ENCODE results near the gene THSD7A. TPM values are rescaled to one million over a fixed set of nuclear protein-coding genes. Genes with fewer than 3 reads are reported as not detected.

Gene THSD7A
- total and polyA plus RNA-seq, 10 of the 15 experiments (the other 5 are each of a cell fraction or from before 2014, with no cell fraction given) = 0.03 to 0.09 (median 0.03) TPM; not detected in 7

DNA sequence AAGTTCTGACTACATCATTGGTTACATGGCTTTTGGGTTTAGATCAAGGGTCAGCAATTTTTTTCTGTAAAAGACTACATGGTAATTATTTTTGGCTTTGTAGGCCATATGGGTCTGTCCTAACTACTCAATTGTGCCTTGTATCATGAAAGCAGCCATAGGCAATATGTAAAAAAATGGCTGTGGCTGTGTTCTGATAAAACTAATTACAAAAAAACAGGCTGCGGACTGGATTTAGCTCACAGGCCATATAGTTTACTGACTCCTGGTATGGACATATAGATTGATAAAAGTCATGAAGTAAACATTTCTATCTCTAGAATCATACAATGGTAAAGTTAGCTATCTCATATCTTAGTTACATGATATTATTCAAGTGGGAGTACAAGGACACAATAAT is 375.4 kb downstream of the THSD7A start (continued):
- TF ChIP-seq SPI1 (IDR thresholded peaks at IDR 0.05; ENCODE audit: borderline replicate concordance, insufficient read depth, low read depth, low read length) (no peak), TAF1 (IDR thresholded peaks at IDR 0.05; ENCODE audit: borderline replicate concordance, low read depth, low read length) (no peak), BHLHE40 (IDR thresholded peaks at IDR 0.05; ENCODE audit: borderline replicate concordance in 1 of 2, low read depth in 2 of 2, low read length in 1 of 2) (no peak)

DNA sequence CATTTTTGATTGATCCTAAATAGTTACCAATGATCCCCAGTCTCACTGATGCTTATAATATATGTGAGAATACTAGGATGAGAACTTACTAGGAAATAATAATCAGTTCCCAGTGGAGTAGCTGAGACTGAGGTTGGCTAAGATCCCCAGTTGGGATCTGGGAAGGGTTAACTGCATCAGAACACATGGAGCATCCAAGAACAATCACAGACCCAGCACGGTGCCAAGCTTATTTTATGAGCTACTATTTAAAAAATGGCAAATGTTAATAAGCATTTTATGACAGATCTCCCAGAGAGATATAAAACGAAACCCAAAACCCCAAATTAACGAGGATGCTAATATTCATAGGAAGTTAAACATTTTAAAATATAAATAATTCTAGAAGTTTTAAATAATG is 379.5 kb downstream of the THSD7A start:
- WGBS (ENCODE audit: insufficient coverage, insufficient replicate concordance, low lambda C conversion rate, missing lambda C conversion rate) = 21% methylated on average over 3 of the region's 3 CpGs
- H3K4me1 ChIP-seq (ENCODE audit: control insufficient read depth, insufficient read depth, low read length) = no peaks in the 10 kb centered on the region
- no peak for TF ChIP-seq ASH2L (IDR thresholded peaks at IDR 0.05; ENCODE audit: borderline replicate concordance, low read depth)
- no peak for TF ChIP-seq TCF12 (IDR thresholded peaks at IDR 0.05; ENCODE audit: low read depth, low read length)
- no peak for TF ChIP-seq MEF2A (IDR thresholded peaks at IDR 0.05; ENCODE audit: insufficient read depth, low read depth, low read length)
- no peak for TF ChIP-seq SRF (IDR thresholded peaks at IDR 0.05; ENCODE audit: low read depth in 2 of 2, low read length in 2 of 2)
- no peak for TF ChIP-seq CHD2 (IDR thresholded peaks at IDR 0.05; ENCODE audit: borderline replicate concordance, low read depth, low read length)
- TF ChIP-seq, protein P1, sequence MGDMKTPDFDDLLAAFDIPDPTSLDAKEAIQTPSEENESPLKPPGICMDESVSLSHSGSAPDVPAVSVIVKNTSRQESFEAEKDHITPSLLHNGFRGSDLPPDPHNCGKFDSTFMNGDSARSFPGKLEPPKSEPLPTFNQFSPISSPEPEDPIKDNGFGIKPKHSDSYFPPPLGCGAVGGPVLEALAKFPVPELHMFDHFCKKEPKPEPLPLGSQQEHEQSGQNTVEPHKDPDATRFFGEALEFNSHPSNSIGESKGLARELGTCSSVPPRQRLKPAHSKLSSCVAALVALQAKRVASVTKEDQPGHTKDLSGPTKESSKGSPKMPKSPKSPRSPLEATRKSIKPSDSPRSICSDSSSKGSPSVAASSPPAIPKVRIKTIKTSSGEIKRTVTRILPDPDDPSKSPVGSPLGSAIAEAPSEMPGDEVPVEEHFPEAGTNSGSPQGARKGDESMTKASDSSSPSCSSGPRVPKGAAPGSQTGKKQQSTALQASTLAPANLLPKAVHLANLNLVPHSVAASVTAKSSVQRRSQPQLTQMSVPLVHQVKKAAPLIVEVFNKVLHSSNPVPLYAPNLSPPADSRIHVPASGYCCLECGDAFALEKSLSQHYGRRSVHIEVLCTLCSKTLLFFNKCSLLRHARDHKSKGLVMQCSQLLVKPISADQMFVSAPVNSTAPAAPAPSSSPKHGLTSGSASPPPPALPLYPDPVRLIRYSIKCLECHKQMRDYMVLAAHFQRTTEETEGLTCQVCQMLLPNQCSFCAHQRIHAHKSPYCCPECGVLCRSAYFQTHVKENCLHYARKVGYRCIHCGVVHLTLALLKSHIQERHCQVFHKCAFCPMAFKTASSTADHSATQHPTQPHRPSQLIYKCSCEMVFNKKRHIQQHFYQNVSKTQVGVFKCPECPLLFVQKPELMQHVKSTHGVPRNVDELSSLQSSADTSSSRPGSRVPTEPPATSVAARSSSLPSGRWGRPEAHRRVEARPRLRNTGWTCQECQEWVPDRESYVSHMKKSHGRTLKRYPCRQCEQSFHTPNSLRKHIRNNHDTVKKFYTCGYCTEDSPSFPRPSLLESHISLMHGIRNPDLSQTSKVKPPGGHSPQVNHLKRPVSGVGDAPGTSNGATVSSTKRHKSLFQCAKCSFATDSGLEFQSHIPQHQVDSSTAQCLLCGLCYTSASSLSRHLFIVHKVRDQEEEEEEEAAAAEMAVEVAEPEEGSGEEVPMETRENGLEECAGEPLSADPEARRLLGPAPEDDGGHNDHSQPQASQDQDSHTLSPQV (IDR thresholded peaks at IDR 0.05) = no peak
- no peak for TF ChIP-seq NR2C1 (IDR thresholded peaks at IDR 0.05)
- no peak for TF ChIP-seq CREM (IDR thresholded peaks at IDR 0.05; ENCODE audit: low read depth)
- TF ChIP-seq, protein P2, sequence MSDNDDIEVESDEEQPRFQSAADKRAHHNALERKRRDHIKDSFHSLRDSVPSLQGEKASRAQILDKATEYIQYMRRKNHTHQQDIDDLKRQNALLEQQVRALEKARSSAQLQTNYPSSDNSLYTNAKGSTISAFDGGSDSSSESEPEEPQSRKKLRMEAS (IDR thresholded peaks at IDR 0.05; ENCODE audit: low read depth, low read length) = no peak
- no peaks in the 10 kb centered on the region for H4K20me1 ChIP-seq (ENCODE audit: control insufficient read depth, insufficient read depth)
- no peaks in the 10 kb centered on the region for H3K79me2 ChIP-seq (ENCODE audit: control insufficient read depth, insufficient read depth, low read length)
- H3K4me3 ChIP-seq = no peak overlapping the region
- no peaks in the 10 kb centered on the region for H3K36me3 ChIP-seq (ENCODE audit: control insufficient read depth in 2 of 2, insufficient read depth in 2 of 2, low read length in 1 of 2)
- in situ Hi-C loops (cut with MboI) (no loop called here), intact Hi-C loops (cut with micrococcal nuclease; ENCODE audit: unreplicated experiment) (no loop called here)
- no TSS peak for BruUV-seq (replicated peaks)
- H3K4me2 ChIP-seq (ENCODE audit: control insufficient read depth, insufficient read depth) = no peak overlapping the region
- no peaks in the 10 kb centered on the region for H3K27me3 ChIP-seq (replicated peaks in 1 of 2; ENCODE audit: control insufficient read depth in 2 of 2, insufficient read depth in 2 of 2, low read length in 1 of 2)
- no peak for FAIRE-seq
- ChIA-PET CTCF (interaction anchor here (0.7 to 1.4 kb wide), 2 partner anchors 14 to 15 kb away, joined by 3 read pairs; no protein-coding TSS in a partner anchor), RAD21 (ENCODE audit: unreplicated experiment) (no interaction called here), SMC1A (ENCODE audit: uncharacterized antibody, unreplicated experiment) (interaction anchor here (0.8 kb wide), 1 partner anchor 14 kb away, joined by 3 read pairs; no protein-coding TSS in a partner anchor), POLR2A (no interaction called here)
- no peak for DNase-seq (ENCODE audit: low read depth, low spot score)
- no peak overlapping the region for H2AFZ ChIP-seq (ENCODE audit: control insufficient read depth, low read depth, low read length)
- H3K9ac ChIP-seq (ENCODE audit: control insufficient read depth, insufficient read depth, low read length) = no peak overlapping the region
- ATAC-seq = no peak
- no peaks in the 10 kb centered on the region for H3K9me3 ChIP-seq (replicated peaks; ENCODE audit: control insufficient read depth, insufficient read depth, low read length)
- no peak overlapping the region for H3K27ac ChIP-seq (ENCODE audit: control insufficient read depth, insufficient read depth)
